ENCODE data around the gene ZNF593. TPM values are rescaled to one million over a fixed set of nuclear protein-coding genes. Genes with fewer than 3 reads are reported as not detected.

The ZNF593 gene
- total and polyA plus RNA-seq, 9 of the 15 experiments (the other 6 are each of a cell fraction or from before 2014, with no cell fraction given) = 9.8 to 334 (median 48.2) TPM

DNA sequence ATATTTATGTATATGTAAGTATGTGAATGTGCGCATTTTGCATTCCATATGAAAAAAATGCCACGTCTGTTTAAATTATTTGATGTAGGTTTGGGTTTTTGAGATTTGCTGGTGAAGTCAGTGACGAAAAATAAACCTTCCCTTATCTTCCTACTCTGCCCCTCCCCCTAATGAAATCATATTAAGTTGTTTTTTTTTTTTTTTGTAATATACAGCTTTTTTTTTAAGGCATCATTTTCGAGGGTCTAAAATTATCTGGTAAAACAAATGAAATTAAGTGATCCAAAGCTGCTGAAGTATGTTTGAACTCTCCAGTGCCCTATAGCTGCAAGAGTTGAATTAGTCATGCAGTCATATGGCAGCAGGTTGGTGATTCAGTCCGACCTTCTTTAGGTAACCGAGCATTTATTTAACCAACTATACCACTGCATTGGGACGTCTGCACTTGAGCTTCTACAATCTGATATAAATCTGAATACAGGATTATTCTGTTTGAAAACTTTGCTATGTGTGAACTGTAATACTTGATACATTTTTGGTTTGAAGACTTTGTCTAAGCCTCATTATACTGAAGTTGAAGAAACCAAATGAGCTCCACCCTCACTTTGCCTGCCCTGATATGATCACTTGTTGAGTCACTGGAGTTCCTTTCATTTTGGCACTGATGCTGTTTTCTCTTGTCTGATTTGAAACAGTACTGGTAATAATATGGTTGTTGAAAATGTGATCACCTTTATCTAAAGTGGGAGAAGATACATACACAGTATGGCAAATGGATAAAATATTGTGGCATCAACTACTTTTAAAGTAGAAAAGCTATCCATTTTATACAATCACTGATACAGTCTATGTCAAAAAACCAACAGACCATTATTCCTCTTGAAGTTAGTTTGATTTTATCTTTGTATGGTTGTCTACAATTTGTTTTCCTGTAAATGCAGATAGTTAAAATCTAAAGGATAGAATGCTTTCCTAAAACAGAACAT is 46.4 kb upstream of the ZNF593 start (continued):
- TF ChIP-seq, protein P1, sequence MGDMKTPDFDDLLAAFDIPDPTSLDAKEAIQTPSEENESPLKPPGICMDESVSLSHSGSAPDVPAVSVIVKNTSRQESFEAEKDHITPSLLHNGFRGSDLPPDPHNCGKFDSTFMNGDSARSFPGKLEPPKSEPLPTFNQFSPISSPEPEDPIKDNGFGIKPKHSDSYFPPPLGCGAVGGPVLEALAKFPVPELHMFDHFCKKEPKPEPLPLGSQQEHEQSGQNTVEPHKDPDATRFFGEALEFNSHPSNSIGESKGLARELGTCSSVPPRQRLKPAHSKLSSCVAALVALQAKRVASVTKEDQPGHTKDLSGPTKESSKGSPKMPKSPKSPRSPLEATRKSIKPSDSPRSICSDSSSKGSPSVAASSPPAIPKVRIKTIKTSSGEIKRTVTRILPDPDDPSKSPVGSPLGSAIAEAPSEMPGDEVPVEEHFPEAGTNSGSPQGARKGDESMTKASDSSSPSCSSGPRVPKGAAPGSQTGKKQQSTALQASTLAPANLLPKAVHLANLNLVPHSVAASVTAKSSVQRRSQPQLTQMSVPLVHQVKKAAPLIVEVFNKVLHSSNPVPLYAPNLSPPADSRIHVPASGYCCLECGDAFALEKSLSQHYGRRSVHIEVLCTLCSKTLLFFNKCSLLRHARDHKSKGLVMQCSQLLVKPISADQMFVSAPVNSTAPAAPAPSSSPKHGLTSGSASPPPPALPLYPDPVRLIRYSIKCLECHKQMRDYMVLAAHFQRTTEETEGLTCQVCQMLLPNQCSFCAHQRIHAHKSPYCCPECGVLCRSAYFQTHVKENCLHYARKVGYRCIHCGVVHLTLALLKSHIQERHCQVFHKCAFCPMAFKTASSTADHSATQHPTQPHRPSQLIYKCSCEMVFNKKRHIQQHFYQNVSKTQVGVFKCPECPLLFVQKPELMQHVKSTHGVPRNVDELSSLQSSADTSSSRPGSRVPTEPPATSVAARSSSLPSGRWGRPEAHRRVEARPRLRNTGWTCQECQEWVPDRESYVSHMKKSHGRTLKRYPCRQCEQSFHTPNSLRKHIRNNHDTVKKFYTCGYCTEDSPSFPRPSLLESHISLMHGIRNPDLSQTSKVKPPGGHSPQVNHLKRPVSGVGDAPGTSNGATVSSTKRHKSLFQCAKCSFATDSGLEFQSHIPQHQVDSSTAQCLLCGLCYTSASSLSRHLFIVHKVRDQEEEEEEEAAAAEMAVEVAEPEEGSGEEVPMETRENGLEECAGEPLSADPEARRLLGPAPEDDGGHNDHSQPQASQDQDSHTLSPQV (IDR thresholded peaks at IDR 0.05) = peak; percentile 97
- TF ChIP-seq ZBTB40 (IDR thresholded peaks at IDR 0.05) (0 out of 2 replicates have a peak, but pooled peaks have one; percentile 24), ZBTB40 (CRISPR knock-in tag; IDR thresholded peaks at IDR 0.05) (no peak), MAFK (IDR thresholded peaks at IDR 0.05; ENCODE audit: low read length) (peak; percentile 55; the same call in 1 of the 2 replicates), ARID1B (IDR thresholded peaks at IDR 0.05) (peak; percentile 86), EZH2 (IDR thresholded peaks at IDR 0.05; ENCODE audit: borderline replicate concordance, low read depth, low read length) (no peak), ZNF324 (CRISPR knock-in tag; IDR thresholded peaks at IDR 0.05) (no peak; the same call in none of the 2 replicates), FOXJ2 (tag; IDR thresholded peaks at IDR 0.05) (0 out of 2 replicates have a peak, but pooled peaks have one; percentile 75), MEIS2 (IDR thresholded peaks at IDR 0.05; ENCODE audit: partially characterized antibody) (peak; percentile 41), RFX7 (CRISPR knock-in tag; IDR thresholded peaks at IDR 0.05) (no peak), KDM2B (CRISPR knock-in tag; IDR thresholded peaks at IDR 0.05) (peak; percentile 27; the same call in 1 of the 2 replicates)
- TF ChIP-seq, protein P2, sequence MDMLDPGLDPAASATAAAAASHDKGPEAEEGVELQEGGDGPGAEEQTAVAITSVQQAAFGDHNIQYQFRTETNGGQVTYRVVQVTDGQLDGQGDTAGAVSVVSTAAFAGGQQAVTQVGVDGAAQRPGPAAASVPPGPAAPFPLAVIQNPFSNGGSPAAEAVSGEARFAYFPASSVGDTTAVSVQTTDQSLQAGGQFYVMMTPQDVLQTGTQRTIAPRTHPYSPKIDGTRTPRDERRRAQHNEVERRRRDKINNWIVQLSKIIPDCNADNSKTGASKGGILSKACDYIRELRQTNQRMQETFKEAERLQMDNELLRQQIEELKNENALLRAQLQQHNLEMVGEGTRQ (CRISPR knock-in tag; IDR thresholded peaks at IDR 0.05) = no peak
